ENCODE results near the gene LHFPL3.

GRCh38 chr7:104415700-104416099 is 87.3 kb downstream of the LHFPL3 start:
- TF ChIP-seq, protein P1, sequence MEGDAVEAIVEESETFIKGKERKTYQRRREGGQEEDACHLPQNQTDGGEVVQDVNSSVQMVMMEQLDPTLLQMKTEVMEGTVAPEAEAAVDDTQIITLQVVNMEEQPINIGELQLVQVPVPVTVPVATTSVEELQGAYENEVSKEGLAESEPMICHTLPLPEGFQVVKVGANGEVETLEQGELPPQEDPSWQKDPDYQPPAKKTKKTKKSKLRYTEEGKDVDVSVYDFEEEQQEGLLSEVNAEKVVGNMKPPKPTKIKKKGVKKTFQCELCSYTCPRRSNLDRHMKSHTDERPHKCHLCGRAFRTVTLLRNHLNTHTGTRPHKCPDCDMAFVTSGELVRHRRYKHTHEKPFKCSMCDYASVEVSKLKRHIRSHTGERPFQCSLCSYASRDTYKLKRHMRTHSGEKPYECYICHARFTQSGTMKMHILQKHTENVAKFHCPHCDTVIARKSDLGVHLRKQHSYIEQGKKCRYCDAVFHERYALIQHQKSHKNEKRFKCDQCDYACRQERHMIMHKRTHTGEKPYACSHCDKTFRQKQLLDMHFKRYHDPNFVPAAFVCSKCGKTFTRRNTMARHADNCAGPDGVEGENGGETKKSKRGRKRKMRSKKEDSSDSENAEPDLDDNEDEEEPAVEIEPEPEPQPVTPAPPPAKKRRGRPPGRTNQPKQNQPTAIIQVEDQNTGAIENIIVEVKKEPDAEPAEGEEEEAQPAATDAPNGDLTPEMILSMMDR (IDR thresholded peaks at IDR 0.05) = no peak
- TF ChIP-seq NFYB (CRISPR knock-in tag; conservative IDR thresholded peaks at IDR 0.05; ENCODE audit: low read depth) = no peak
- no peak for TF ChIP-seq JUN (CRISPR knock-in tag; IDR thresholded peaks at IDR 0.05)
- TF ChIP-seq, protein P2, sequence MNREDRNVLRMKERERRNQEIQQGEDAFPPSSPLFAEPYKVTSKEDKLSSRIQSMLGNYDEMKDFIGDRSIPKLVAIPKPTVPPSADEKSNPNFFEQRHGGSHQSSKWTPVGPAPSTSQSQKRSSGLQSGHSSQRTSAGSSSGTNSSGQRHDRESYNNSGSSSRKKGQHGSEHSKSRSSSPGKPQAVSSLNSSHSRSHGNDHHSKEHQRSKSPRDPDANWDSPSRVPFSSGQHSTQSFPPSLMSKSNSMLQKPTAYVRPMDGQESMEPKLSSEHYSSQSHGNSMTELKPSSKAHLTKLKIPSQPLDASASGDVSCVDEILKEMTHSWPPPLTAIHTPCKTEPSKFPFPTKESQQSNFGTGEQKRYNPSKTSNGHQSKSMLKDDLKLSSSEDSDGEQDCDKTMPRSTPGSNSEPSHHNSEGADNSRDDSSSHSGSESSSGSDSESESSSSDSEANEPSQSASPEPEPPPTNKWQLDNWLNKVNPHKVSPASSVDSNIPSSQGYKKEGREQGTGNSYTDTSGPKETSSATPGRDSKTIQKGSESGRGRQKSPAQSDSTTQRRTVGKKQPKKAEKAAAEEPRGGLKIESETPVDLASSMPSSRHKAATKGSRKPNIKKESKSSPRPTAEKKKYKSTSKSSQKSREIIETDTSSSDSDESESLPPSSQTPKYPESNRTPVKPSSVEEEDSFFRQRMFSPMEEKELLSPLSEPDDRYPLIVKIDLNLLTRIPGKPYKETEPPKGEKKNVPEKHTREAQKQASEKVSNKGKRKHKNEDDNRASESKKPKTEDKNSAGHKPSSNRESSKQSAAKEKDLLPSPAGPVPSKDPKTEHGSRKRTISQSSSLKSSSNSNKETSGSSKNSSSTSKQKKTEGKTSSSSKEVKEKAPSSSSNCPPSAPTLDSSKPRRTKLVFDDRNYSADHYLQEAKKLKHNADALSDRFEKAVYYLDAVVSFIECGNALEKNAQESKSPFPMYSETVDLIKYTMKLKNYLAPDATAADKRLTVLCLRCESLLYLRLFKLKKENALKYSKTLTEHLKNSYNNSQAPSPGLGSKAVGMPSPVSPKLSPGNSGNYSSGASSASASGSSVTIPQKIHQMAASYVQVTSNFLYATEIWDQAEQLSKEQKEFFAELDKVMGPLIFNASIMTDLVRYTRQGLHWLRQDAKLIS (CRISPR knock-in tag; IDR thresholded peaks at IDR 0.05; ENCODE audit: borderline replicate concordance) = no peak
- no peak for TF ChIP-seq ATF3 (CRISPR knock-in tag; conservative IDR thresholded peaks at IDR 0.05)
- TF ChIP-seq ZNF121 (CRISPR knock-in tag; IDR thresholded peaks at IDR 0.05) = no peak
- no peak for TF ChIP-seq ELF4 (CRISPR knock-in tag; IDR thresholded peaks at IDR 0.05; ENCODE audit: low read depth)
- TF ChIP-seq ZNF423 (CRISPR knock-in tag; IDR thresholded peaks at IDR 0.05) = no peak
- TF ChIP-seq, protein P3, sequence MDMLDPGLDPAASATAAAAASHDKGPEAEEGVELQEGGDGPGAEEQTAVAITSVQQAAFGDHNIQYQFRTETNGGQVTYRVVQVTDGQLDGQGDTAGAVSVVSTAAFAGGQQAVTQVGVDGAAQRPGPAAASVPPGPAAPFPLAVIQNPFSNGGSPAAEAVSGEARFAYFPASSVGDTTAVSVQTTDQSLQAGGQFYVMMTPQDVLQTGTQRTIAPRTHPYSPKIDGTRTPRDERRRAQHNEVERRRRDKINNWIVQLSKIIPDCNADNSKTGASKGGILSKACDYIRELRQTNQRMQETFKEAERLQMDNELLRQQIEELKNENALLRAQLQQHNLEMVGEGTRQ (CRISPR knock-in tag; IDR thresholded peaks at IDR 0.05) = no peak

Measured in WTC11 (cell line).